DND-41 (cell line): Measurements from ENCODE around the gene HECTD4.

ENCODE experiments used
- CTCF ChIP-seq: IDR thresholded peaks from 2 replicates; pipeline ENCODE4 v1.5.1; 2012; ENCODE audit warnings: borderline replicate concordance, low read length, moderate library complexity, mild to moderate bottlenecking; ENCODE audit not compliant: poor library complexity, severe bottlenecking; ENCODE audit errors: extremely low read depth
- EZH2 ChIP-seq: IDR thresholded peaks from 3 replicates; pipeline ENCODE4 v1.6.1; 2012; ENCODE audit warnings: borderline replicate concordance, low read depth, mild to moderate bottlenecking, moderate library complexity, low read length, inconsistent platforms; ENCODE audit not compliant: severe bottlenecking

GRCh38 chr12:112188130-112188830 is 194.0 kb downstream of the HECTD4 start:
- TF ChIP-seq CTCF (no peak), EZH2 (no peak)
